ENCODE data around the gene HMSD. TPM values are rescaled to one million over a fixed set of nuclear protein-coding genes. Genes with fewer than 3 reads are reported as not detected.

Gene HMSD
- total and polyA plus RNA-seq, 2 of the 4 experiments (the other 2 are of a cell fraction) = 0.17 to 0.36 TPM

GRCh38 chr18:63908858-63909257, 40.2 kb upstream of the HMSD start:
- H3K9me3 ChIP-seq (ENCODE audit: control insufficient read depth, insufficient read depth, low read length) = no peaks in the 10 kb centered on the region
- no peak overlapping the region for H2BK120ac ChIP-seq (ENCODE audit: low read depth, low read length)
- dilution Hi-C loops (cut with HindIII; ENCODE audit: low sequenced_read_pairs, unreplicated experiment) (no loop called here), in situ Hi-C loops (cut with MboI; ENCODE audit: low sequenced_read_pairs) (no loop called here), intact Hi-C loops (cut with micrococcal nuclease) (no loop called here)
- H3K4me3 ChIP-seq (ENCODE audit: insufficient read depth, low read depth, low read length) = no peak overlapping the region
- H3K4me1 ChIP-seq (ENCODE audit: control insufficient read depth, insufficient read depth, low read length) = no peaks in the 10 kb centered on the region
- no peak overlapping the region for H4K8ac ChIP-seq (ENCODE audit: low read depth in 2 of 2, low read length in 2 of 2)
- CTCF ChIA-PET = interaction anchor here (0.7 kb wide), 1 partner anchor 28 kb away, joined by 3 read pairs; no protein-coding TSS in a partner anchor
- POLR2A ChIA-PET (ENCODE audit: unreplicated experiment) = no interaction called here
- H2BK20ac ChIP-seq (ENCODE audit: low read depth, low read length) = no peak overlapping the region
- no peaks in the 10 kb centered on the region; the same call in 1 of the 2 replicates for H3K27me3 ChIP-seq (ENCODE audit: control insufficient read depth, insufficient read depth, low read length)
- no peak overlapping the region for H3K56ac ChIP-seq (ENCODE audit: extremely low read depth, insufficient read depth, low read length)
- no peak overlapping the region for H2AFZ ChIP-seq (replicated peaks; ENCODE audit: low read length, poor library complexity)
- no peaks in the 10 kb centered on the region for H3K79me1 ChIP-seq (ENCODE audit: low read depth in 1 of 2, low read length in 2 of 2)
- no peak overlapping the region for H3K4ac ChIP-seq (ENCODE audit: low read depth, low read length)
- H3K18ac ChIP-seq (ENCODE audit: low read depth, low read length) = no peak overlapping the region
- no peak overlapping the region for H4K5ac ChIP-seq (ENCODE audit: low read depth, low read length)
- H3K4me2 ChIP-seq (ENCODE audit: low read depth, low read length) = no peak overlapping the region
- ATAC-seq (ENCODE audit: low read depth) = no peak
- no CpG with 5 or more reads among the region's 1 CpG for WGBS, 2 experiments (ENCODE audit: extremely low coverage in 2 of 2, insufficient read length in 1 of 2)
- H2BK5ac ChIP-seq (ENCODE audit: low read depth, low read length, poor library complexity, severe bottlenecking) = no peak overlapping the region
- H2AK9ac ChIP-seq (replicated peaks; ENCODE audit: low read depth, low read length, poor library complexity) = no peak overlapping the region
- no peak overlapping the region for H3K9ac ChIP-seq (ENCODE audit: low read depth, low read length)
- no peak overlapping the region for H2BK15ac ChIP-seq (ENCODE audit: low read depth, low read length)
- BruUV-seq (replicated peaks) = no TSS peak
- DNase-seq = no peak
- no peaks in the 10 kb centered on the region for H3K36me3 ChIP-seq (ENCODE audit: control insufficient read depth, insufficient read depth, low read length)
- H3K23ac ChIP-seq (ENCODE audit: low read depth, low read length) = no peak overlapping the region
- no peaks in the 10 kb centered on the region for H3K9me1 ChIP-seq (ENCODE audit: insufficient read depth, low read length)
- TF ChIP-seq CHD1 (IDR thresholded peaks at IDR 0.05; ENCODE audit: low read depth, low read length) (no peak), MAZ (IDR thresholded peaks at IDR 0.05; ENCODE audit: borderline replicate concordance, low read depth, low read length) (no peak), NFE2L2 (IDR thresholded peaks at IDR 0.05; ENCODE audit: low read depth, low read length) (no peak), USF2 (IDR thresholded peaks at IDR 0.05; ENCODE audit: low read depth, low read length) (no peak), POLR2A (IDR thresholded peaks at IDR 0.05; ENCODE audit: low read depth, low read length) (no peak), BHLHE40 (IDR thresholded peaks at IDR 0.05; ENCODE audit: low read depth, low read length) (no peak), ELK1 (IDR thresholded peaks at IDR 0.05; ENCODE audit: borderline replicate concordance, low read depth, low read length) (no peak), SMC3 (IDR thresholded peaks at IDR 0.05; ENCODE audit: low read depth, low read length) (no peak), CEBPB (IDR thresholded peaks at IDR 0.05; ENCODE audit: low read depth, low read length) (no peak)
- no peak overlapping the region for H3K27ac ChIP-seq (ENCODE audit: insufficient read depth, low read length)
- H3K14ac ChIP-seq (replicated peaks; ENCODE audit: low read depth, low read length) = no peak overlapping the region
- H4K91ac ChIP-seq (ENCODE audit: insufficient read depth, low read depth, low read length) = no peak overlapping the region
- H4K20me1 ChIP-seq (ENCODE audit: insufficient read depth, low read length) = no peaks in the 10 kb centered on the region
- H2AK5ac ChIP-seq (ENCODE audit: low read depth, low read length) = no peak overlapping the region

All from IMR-90 (cell line).